CMK (cell line): ENCODE measurements around the gene UBFD1.
A peak's percentile ranks its signal among the peaks of the same experiment; 100 is the strongest.
"Not testable (repeated sequence)": the region's sequence is repeated elsewhere in the genome, so short reads cannot be mapped to it uniquely, and the experiment has no call there.

Source experiments
- DNase-seq: peaks from one replicate; pipeline ENCODE4 v3.0.0-alpha.2; 2010; ENCODE audit warnings: low read depth

UBFD1 gene, protein sequence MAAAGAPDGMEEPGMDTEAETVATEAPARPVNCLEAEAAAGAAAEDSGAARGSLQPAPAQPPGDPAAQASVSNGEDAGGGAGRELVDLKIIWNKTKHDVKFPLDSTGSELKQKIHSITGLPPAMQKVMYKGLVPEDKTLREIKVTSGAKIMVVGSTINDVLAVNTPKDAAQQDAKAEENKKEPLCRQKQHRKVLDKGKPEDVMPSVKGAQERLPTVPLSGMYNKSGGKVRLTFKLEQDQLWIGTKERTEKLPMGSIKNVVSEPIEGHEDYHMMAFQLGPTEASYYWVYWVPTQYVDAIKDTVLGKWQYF

GRCh38 chr16:23556881-23557778, at the start of gene UBFD1, which contains the start of gene EARS2:
UBFD1 (plus strand) TSS chr16:23557727; CDS start chr16:23557743, 16 bp downstream.
EARS2 (minus strand) TSS chr16:23557350; CDS start chr16:23557343, 7 bp downstream.
- peak; percentile 94 for DNase-seq

DNA sequence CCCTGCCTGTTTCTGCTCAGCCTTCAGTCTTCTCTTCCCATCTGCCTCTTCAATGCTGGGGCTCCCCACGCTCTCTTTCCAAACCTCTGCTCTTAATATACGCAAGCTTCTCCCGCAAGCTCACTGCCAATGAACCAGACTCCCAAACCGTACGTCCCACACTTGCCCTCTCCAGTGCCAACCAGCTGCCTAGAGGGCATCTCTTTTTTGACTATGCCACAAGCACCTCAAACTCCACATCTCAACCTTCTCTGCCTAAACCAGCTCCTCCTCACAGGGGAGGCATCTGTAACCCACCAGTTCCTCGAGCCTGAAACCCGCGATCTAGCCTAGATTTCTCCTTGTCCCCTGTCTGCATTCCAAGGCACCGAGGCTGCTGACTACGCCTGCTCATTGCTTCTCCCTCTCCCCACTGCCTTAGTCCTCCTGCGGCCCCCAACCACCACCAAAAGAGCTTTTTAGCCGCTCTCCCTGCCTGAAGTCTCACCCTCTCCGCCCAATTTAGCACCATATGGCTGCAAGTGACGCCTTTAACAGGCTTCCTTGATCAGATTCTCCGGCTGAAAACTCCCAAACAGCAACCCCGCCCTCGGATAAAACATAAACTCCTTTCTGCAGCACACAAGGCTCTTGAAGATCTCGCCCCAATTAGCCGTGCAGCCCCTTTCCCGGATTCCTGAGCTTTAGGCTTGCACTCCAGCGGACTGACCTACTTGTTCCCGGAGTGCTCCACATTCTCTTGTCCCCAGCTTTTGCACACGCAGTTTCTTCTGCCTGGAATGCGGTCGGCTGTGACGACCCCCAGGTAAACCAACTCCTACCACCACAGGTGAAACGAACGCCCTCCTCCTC, 48.7 kb upstream of the UBFD1 start:
- no peak for DNase-seq

- DNase-seq = no peak
These were observed 48.1 kb upstream of the UBFD1 start for GRCh38 chr16:23509441-23509754.

GRCh38 chr16:23509782-23510163, 47.8 kb upstream of the UBFD1 start:
- no peak for DNase-seq

- peak; percentile 50 for DNase-seq
These were observed 47.2 kb upstream of the UBFD1 start, which contains the start of gene GGA2 for GRCh38 chr16:23510164-23510914. GGA2 (minus strand) TSS chr16:23510494; CDS start chr16:23510411, 83 bp downstream.

GRCh38 chr16:23510915-23511270, 46.6 kb upstream of the UBFD1 start:
- DNase-seq = not testable (repeated sequence)

GRCh38 chr16:23511731-23512130, 45.8 kb upstream of the UBFD1 start:
- no peak for DNase-seq

- no peak for DNase-seq
These were observed 45.3 kb upstream of the UBFD1 start for GRCh38 chr16:23512168-23512695.

DNA sequence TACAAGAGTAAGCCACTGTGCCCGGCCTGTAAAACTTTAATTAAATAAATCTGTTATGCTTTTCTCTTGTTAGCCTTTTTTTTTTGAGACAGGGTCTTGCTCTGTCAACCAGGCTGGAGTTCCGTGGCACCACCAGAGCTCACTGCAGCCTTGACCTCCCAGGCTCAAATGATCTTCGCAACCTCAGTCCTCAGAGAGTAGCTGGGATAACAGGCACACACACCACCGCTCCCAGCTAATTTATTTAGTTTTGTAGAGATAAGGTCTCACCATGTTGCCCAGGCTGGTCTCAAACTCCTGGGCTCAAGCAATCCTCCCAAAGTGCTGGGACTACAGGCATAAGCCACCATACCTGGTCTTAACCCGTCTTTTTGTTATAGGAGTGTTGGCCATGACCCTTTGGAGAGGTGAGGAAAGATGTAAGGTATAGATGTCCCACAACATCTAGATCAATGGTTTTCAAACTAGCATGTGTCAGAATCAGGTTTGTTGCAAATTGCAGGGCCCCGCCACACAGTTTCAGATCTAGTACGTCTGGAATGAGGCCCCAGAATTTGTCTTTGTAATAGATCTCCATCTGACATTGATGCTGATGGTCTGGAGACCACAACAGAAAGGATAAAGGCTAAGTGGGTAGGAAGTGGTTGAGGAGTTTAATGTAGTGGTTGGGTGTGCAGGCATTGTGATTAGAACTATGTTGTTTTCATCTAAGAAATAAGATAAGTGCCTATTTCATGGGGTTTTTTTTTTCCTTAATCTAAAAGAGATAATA, 43.0 kb upstream of the UBFD1 start:
- DNase-seq = peak; percentile 66

GRCh38 chr16:23515881-23516280, 41.6 kb upstream of the UBFD1 start:
- DNase-seq = no peak

- DNase-seq = no peak
These were observed 41.0 kb upstream of the UBFD1 start for GRCh38 chr16:23516366-23517137.

DNA sequence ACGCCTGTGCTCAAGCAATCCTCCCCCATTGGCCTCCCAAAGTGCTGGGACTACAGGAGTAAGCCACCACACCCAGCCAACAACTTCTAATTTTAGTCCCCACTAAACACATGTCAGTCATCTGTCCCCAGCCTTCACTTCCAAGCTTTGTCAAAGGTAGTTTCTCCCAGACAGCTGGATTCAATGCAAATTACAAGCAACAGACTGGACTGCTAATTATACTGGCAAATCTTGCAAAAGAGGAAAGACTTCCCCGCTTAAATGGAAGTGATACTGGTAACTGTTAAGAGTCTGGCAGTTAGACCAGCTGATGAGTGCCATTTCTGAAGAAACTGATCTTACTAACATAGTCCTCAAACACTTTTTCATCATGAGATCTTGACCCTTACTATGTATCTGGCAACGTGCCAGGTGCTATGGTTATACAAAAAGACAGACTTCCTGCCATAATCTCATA, 39.1 kb upstream of the UBFD1 start:
- DNase-seq = no peak

- DNase-seq = no peak
These were observed 38.2 kb upstream of the UBFD1 start for GRCh38 chr16:23519282-23519681.

DNA sequence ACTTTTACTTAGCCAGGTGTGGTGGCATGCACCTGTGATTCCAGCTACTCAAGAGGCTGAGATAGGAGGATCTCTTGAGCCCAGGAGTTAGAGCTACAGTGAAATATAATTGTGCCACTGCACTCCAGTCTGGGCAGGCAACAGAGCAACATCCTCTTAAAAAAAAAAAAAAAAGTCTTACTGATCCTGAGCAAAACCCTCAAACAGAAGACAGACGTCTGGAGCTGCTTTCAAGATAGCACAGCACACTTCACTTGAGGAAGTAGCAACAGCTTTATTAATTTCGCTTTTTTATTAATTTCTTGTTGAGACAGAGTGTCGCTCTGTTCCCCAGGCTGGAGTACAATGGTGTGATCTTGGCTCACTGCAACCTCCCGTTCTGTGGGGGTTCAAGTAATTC, 37.0 kb upstream of the UBFD1 start:
- DNase-seq = no peak

GRCh38 chr16:23521037-23521743, 36.3 kb upstream of the UBFD1 start:
- no peak for DNase-seq

GRCh38 chr16:23521965-23522364, 35.6 kb upstream of the UBFD1 start:
- no peak for DNase-seq

GRCh38 chr16:23523321-23523720, 34.2 kb upstream of the UBFD1 start:
- no peak for DNase-seq

- DNase-seq = no peak
These were observed 33.6 kb upstream of the UBFD1 start for GRCh38 chr16:23523876-23524385.

GRCh38 chr16:23524886-23525285, 32.6 kb upstream of the UBFD1 start:
- DNase-seq = no peak
